Gastroesophageal sphincter (tissue), 4 donors: ENCODE measurements around the gene INAFM2. TPM values are rescaled to one million over a fixed set of nuclear protein-coding genes. Genes with fewer than 3 reads are reported as not detected.
A peak's percentile ranks its signal among the peaks of the same experiment; 100 is the strongest.

Source experiments
- ATAC-seq: fragments of 150-250 bp; one replicate; pipeline ENCODE4 v1.9.1; 2016; ENCODE audit warnings: mild to moderate bottlenecking, moderate library complexity
- H3K27ac ChIP-seq, 4 donors: fragments of 200-600 bp; sonication (generic) in 3 of 4; 1 replicate in 3 of 4; 2 replicates in 1 of 4; pipeline ENCODE4 v1.5.1; 2016 to 2019
- H3K27me3 ChIP-seq: fragments of 200-600 bp; sonication (generic); one replicate; pipeline ENCODE4 v1.5.1; 2019
- H3K36me3 ChIP-seq, 2 donors: fragments of 200-600 bp; sonication (generic); one replicate each; pipeline ENCODE4 v1.5.1; 2019; ENCODE audit warnings: control low read depth in 1 of 2
- H3K4me1 ChIP-seq, 3 donors: fragments of 200-600 bp; sonication (generic); 1 replicate in 2 of 3; 2 replicates in 1 of 3; pipeline ENCODE4 v1.5.1; 2016 to 2019; ENCODE audit warnings: control low read depth in 2 of 3
- H3K4me3 ChIP-seq, 2 donors: fragments of 200-600 bp; sonication (generic); one replicate each; pipeline ENCODE4 v1.5.1; 2019; ENCODE audit warnings: mild to moderate bottlenecking in 1 of 2, moderate library complexity in 1 of 2
- H3K9me3 ChIP-seq, 3 donors: fragments of 200-600 bp; sonication (generic); one replicate each; pipeline ENCODE4 v1.5.1; 2017 to 2019; ENCODE audit warnings: control low read depth in 2 of 3
- CTCF ChIP-seq, 4 experiments: fragments of 200-600 bp in 2 of 4; fragments of 450-650 bp in 2 of 4; sonication (generic) in 1 of 4; IDR thresholded peaks; one replicate each; pipeline ENCODE4 v1.5.1; 2017 to 2019; ENCODE audit warnings: antibody characterized with exemption in 4 of 4, mild to moderate bottlenecking in 2 of 4, moderate library complexity in 2 of 4
- EP300 ChIP-seq: sonication (generic); formaldehyde crosslinking; IDR thresholded peaks from one replicate; pipeline ENCODE4 v1.6.1; 2017; ENCODE audit warnings: antibody characterized with exemption, mild to moderate bottlenecking
- POLR2A ChIP-seq, 2 donors: fragments of 450-650 bp; IDR thresholded peaks; one replicate each; pipeline ENCODE4 v1.6.1; 2017; ENCODE audit warnings: antibody characterized with exemption in 2 of 2, mild to moderate bottlenecking in 2 of 2, moderate library complexity in 1 of 2
- POLR2AphosphoS5 ChIP-seq: sonication (generic); formaldehyde crosslinking; IDR thresholded peaks from one replicate; pipeline ENCODE4 v1.6.1; 2017; ENCODE audit warnings: antibody characterized with exemption
- WGBS, 2 donors: methylation state at CpG; one replicate each; pipeline ENCODE4 v1.1.5; 2018; ENCODE audit warnings: low coverage in 1 of 2; 5-methylcytosine and 5-hydroxymethylcytosine counted together
- total RNA-seq, 4 donors: library from RNA; depleted of rRNA; stranded (reverse); fragments of >200 nt; gene quantifications; one replicate each; pipeline ENCODE4 v1.1.0, GENCODE V29; 2016

Gene INAFM2
- total RNA-seq = 10 to 100 TPM; 27.3 to 66.6 (median 37.5) TPM

- H3K27me3 ChIP-seq = no peaks in the 10 kb centered on the region
- peak within 1 kb of the TSS; percentile 92 to 100 for H3K4me3 ChIP-seq
- no peaks in the 10 kb centered on the region for H3K36me3 ChIP-seq
- WGBS, 2 donors = 0% methylated on average over 2 of the region's 103 CpGs; no CpG with 5 or more reads in 1 of the 2 donors
- peak; percentile 33 to 86 for TF ChIP-seq POLR2A (IDR thresholded peaks at IDR 0.05)
- TF ChIP-seq CTCF (IDR thresholded peaks at IDR 0.05) = peak in 3 of 4 experiments; percentile 72 to 89 (median 77)
- TF ChIP-seq POLR2AphosphoS5 = peak; percentile 57
- no peak for TF ChIP-seq EP300
- H3K4me1 ChIP-seq = peaks cover 2 to 72% (median 22%) of the 10 kb centered on the region in 3 donors
- H3K9me3 ChIP-seq = no peaks in the 10 kb centered on the region
- peak; percentile 92 for ATAC-seq
- H3K27ac ChIP-seq = peak within 1 kb of the TSS; percentile 94 to 99 (median 98)
Measured at GRCh38 chr15:40323239-40323952, at the start of gene INAFM2. TSS of gene INAFM2 (plus strand) at chr15:40323692. CDS start at chr15:40324056, 364 bp downstream.

- ATAC-seq = peak; percentile 54
- no peaks in the 10 kb centered on the region for H3K9me3 ChIP-seq
- no peaks in the 10 kb centered on the region for H3K36me3 ChIP-seq
- peaks cover 0 to 14% (median 2%) of the 10 kb centered on the region in 3 donors for H3K4me1 ChIP-seq
- 5 to 10% methylated on average over 2 to 7 of the region's 26 CpGs for WGBS, 2 donors
- H3K27me3 ChIP-seq = peaks cover 22% of the 10 kb centered on the region
- H3K27ac ChIP-seq = no peak overlapping the region
- H3K4me3 ChIP-seq = no peak overlapping the region
- TF ChIP-seq CTCF (IDR thresholded peaks at IDR 0.05) = peak in 2 of 4 experiments; percentile 100
- TF ChIP-seq EP300 = no peak
- TF ChIP-seq POLR2A (IDR thresholded peaks at IDR 0.05) = no peak
- TF ChIP-seq POLR2AphosphoS5 = no peak
Measured at GRCh38 chr15:40274350-40275274, 48.9 kb upstream of the INAFM2 start.

- TF ChIP-seq POLR2AphosphoS5 = no peak
- TF ChIP-seq EP300 = no peak
- no peak for TF ChIP-seq POLR2A (IDR thresholded peaks at IDR 0.05)
- TF ChIP-seq CTCF (IDR thresholded peaks at IDR 0.05) = no peak
- Histone ChIP-seq H3K9me3 (no peaks in the 10 kb centered on the region), H3K27ac (no peak overlapping the region), H3K36me3 (no peaks in the 10 kb centered on the region), H3K27me3 (peaks cover 31% of the 10 kb centered on the region), H3K4me1 (peaks cover 0 to 21% (median 4%) of the 10 kb centered on the region in 3 donors), H3K4me3 (no peak overlapping the region)
- whole genome bisulfite sequencing, 2 donors = 72% methylated on average over 2 of the region's 5 CpGs; no CpG with 5 or more reads in 1 of the 2 donors
- ATAC-seq = no peak
Measured at GRCh38 chr15:40275523-40275922, 48.0 kb upstream of the INAFM2 start.

GRCh38 chr15:40275954-40276353 lies 47.5 kb upstream of the INAFM2 start:
- Histone ChIP-seq H3K4me3 (no peak overlapping the region), H3K9me3 (no peaks in the 10 kb centered on the region), H3K27me3 (peaks cover 35% of the 10 kb centered on the region), H3K4me1 (peaks cover 0 to 21% (median 4%) of the 10 kb centered on the region in 3 donors), H3K27ac (no peak overlapping the region), H3K36me3 (no peaks in the 10 kb centered on the region)
- TF ChIP-seq EP300 (no peak), CTCF (IDR thresholded peaks at IDR 0.05) (no peak), POLR2A (IDR thresholded peaks at IDR 0.05) (no peak), POLR2AphosphoS5 (no peak)
- 80% methylated on average over 1 of the region's 7 CpGs; no CpG with 5 or more reads in 1 of the 2 donors for WGBS, 2 donors
- no peak for ATAC-seq
